ENCODE measurements around the gene ACOX3. TPM values are rescaled to one million over a fixed set of nuclear protein-coding genes. Genes with fewer than 3 reads are reported as not detected.

Gene ACOX3
- total RNA-seq, 1 experiment from 2014 or later, result 17.9 TPM

GRCh38 chr4:8330821-8331574, 109.5 kb downstream of the ACOX3 start:
- Mint-ChIP-seq H3K27me3 (ENCODE audit: insufficient read depth, unreplicated experiment) (no peaks in the 10 kb centered on the region), H3K4me3 (ENCODE audit: unreplicated experiment) (no peak overlapping the region)

GRCh38 chr4:8329859-8330761, 110.4 kb downstream of the ACOX3 start:
- Mint-ChIP-seq H3K9me3 (ENCODE audit: unreplicated experiment) (peaks cover 6% of the 10 kb centered on the region), H3K27me3 (ENCODE audit: insufficient read depth, unreplicated experiment) (no peaks in the 10 kb centered on the region), H3K27ac (ENCODE audit: low read depth, unreplicated experiment) (no peak overlapping the region), H3K36me3 (ENCODE audit: insufficient read depth, unreplicated experiment) (no peaks in the 10 kb centered on the region), H3K4me3 (ENCODE audit: unreplicated experiment) (no peak overlapping the region), H3K4me1 (ENCODE audit: insufficient read depth, unreplicated experiment) (peaks cover 19% of the 10 kb centered on the region)
- no peak for DNase-seq (ENCODE audit: unreplicated experiment)
- no TSS peak for BruUV-seq (replicated peaks)
- POLR2A ChIA-PET, result interaction anchor here (0.8 kb wide), 1 partner anchor 14 kb away, joined by 3 read pairs; no protein-coding TSS in a partner anchor
- CTCF ChIA-PET, result no interaction called here
- intact Hi-C loops (cut with micrococcal nuclease), result no loop called here
- TF ChIP-seq CTCF (IDR thresholded peaks at IDR 0.05; ENCODE audit: unreplicated experiment), result no peak

More at GRCh38 chr4:8330821-8331574, 109.5 kb downstream of the ACOX3 start:
- intact Hi-C loops (cut with micrococcal nuclease), result no loop called here
- TF ChIP-seq CTCF (IDR thresholded peaks at IDR 0.05; ENCODE audit: unreplicated experiment), result no peak
- H3K4me1 Mint-ChIP-seq (ENCODE audit: insufficient read depth, unreplicated experiment), result peaks cover 13% of the 10 kb centered on the region
- H3K9me3 Mint-ChIP-seq (ENCODE audit: unreplicated experiment), result peaks cover 6% of the 10 kb centered on the region
- no peak overlapping the region for H3K27ac Mint-ChIP-seq (ENCODE audit: low read depth, unreplicated experiment)
- BruUV-seq (replicated peaks), result no TSS peak
- no peaks in the 10 kb centered on the region for H3K36me3 Mint-ChIP-seq (ENCODE audit: insufficient read depth, unreplicated experiment)
- POLR2A ChIA-PET, result interaction anchor here (0.8 kb wide), 1 partner anchor 15 kb away, joined by 3 read pairs; no protein-coding TSS in a partner anchor
- peak; percentile 49 for DNase-seq (ENCODE audit: unreplicated experiment)
- CTCF ChIA-PET, result no interaction called here

- no peaks in the 10 kb centered on the region for H3K36me3 Mint-ChIP-seq (ENCODE audit: insufficient read depth, unreplicated experiment)
- no peaks in the 10 kb centered on the region for H3K27me3 Mint-ChIP-seq (ENCODE audit: insufficient read depth, unreplicated experiment)
- CTCF ChIA-PET, result interaction anchor here (0.8 kb wide), 1 partner anchor 10 kb away, joined by 3 read pairs; no protein-coding TSS in a partner anchor
- BruUV-seq (replicated peaks), result no TSS peak
- H3K4me1 Mint-ChIP-seq (ENCODE audit: insufficient read depth, unreplicated experiment), result peaks cover 20% of the 10 kb centered on the region
- intact Hi-C loops (cut with micrococcal nuclease), result no loop called here
- no peak for TF ChIP-seq CTCF (IDR thresholded peaks at IDR 0.05; ENCODE audit: unreplicated experiment)
- no peak overlapping the region for H3K27ac Mint-ChIP-seq (ENCODE audit: low read depth, unreplicated experiment)
- no peak for DNase-seq (ENCODE audit: unreplicated experiment)
- peaks cover 6% of the 10 kb centered on the region for H3K9me3 Mint-ChIP-seq (ENCODE audit: unreplicated experiment)
- POLR2A ChIA-PET, result no interaction called here
- no peak overlapping the region for H3K4me3 Mint-ChIP-seq (ENCODE audit: unreplicated experiment)
Observed at GRCh38 chr4:8329560-8329858, 111.0 kb downstream of the ACOX3 start.

GRCh38 chr4:8328866-8329559, 111.5 kb downstream of the ACOX3 start:
- TF ChIP-seq CTCF (IDR thresholded peaks at IDR 0.05; ENCODE audit: unreplicated experiment), result no peak
- intact Hi-C loops (cut with micrococcal nuclease), result no loop called here
- H3K4me3 Mint-ChIP-seq (ENCODE audit: unreplicated experiment), result no peak overlapping the region
- no peak overlapping the region for H3K27ac Mint-ChIP-seq (ENCODE audit: low read depth, unreplicated experiment)
- H3K36me3 Mint-ChIP-seq (ENCODE audit: insufficient read depth, unreplicated experiment), result no peaks in the 10 kb centered on the region
- CTCF ChIA-PET, result interaction anchor here (0.8 kb wide), 1 partner anchor 10 kb away, joined by 3 read pairs; no protein-coding TSS in a partner anchor
- POLR2A ChIA-PET, result no interaction called here
- H3K4me1 Mint-ChIP-seq (ENCODE audit: insufficient read depth, unreplicated experiment), result peaks cover 24% of the 10 kb centered on the region
- no peak for DNase-seq (ENCODE audit: unreplicated experiment)
- peaks cover 6% of the 10 kb centered on the region for H3K9me3 Mint-ChIP-seq (ENCODE audit: unreplicated experiment)
- H3K27me3 Mint-ChIP-seq (ENCODE audit: insufficient read depth, unreplicated experiment), result no peaks in the 10 kb centered on the region
- BruUV-seq (replicated peaks), result no TSS peak

Measured in MCF 10A (cell line).